NCI-H1930 (cell line): ENCODE measurements around the gene PHF20.
A peak's percentile ranks its signal among the peaks of the same experiment; 100 is the strongest.
"Not testable (repeated sequence)": the region's sequence is repeated elsewhere in the genome, so short reads cannot be mapped to it uniquely, and the experiment has no call there.

Experiments
- DNase-seq, 2 experiments: peaks; one replicate each; lab custom pipeline; 2025; lab: John Stamatoyannopoulos, UW

PHF20 gene

DNA sequence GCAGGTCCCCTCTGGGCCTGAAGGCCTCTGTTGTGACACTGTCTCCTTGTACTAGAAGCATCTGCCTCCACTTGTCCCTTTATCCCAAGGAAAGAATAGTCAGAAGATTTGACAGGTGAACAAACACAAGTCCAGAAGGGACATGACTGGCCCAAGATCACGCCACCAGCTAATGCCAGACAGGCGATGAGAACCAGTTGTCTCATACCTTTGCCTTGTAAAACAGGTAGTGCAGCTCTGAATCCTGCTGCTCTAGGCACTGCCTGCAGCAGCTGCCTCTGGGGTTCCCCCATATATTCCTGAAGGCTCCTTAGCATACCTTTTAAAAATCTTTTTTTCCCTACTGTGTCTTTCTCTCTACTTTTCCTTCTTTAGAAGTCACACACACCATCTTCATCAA lies 157.5 kb downstream of the PHF20 start:
- DNase-seq, result no peak

DNA sequence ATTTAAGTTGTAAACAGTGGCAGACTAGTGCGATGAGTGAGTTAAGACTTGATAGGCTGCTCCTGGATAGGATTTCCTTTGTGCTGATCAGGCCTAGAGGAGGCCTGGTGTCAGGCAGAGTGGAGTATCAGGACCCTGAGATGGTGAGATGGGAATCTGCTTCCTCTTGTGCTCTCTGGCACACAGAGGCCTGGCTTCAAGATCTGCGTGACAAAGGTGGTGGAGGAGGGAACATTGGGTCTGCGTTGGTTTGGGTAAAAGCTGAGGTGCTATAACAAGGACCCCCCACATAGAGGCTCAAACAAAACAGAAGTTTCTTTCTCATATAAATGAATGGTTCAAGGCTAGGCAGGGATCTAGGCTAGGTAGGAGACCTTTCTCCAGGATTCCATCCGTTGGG lies 162.2 kb downstream of the PHF20 start:
- DNase-seq, result no peak

DNA sequence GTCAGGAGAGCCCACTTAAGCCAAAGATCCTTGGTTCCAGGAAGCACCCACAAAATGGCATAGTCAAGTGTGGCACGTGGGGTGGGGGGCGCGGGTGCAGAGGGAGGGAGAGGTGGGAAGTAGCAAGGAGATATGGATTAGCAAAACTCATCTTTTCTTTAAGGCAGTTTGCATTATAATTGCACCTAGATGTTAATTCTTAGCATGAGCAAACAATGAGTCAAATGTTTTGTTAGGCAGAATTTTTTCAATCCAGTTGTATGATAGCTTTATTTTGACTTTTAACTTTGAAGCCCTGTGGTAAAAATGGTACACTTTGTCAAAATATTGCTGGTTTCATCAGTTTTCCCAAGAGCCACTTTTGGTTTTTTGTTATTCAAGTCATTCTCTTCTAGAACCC lies 167.4 kb downstream of the PHF20 start:
- DNase-seq, result no peak

DNA sequence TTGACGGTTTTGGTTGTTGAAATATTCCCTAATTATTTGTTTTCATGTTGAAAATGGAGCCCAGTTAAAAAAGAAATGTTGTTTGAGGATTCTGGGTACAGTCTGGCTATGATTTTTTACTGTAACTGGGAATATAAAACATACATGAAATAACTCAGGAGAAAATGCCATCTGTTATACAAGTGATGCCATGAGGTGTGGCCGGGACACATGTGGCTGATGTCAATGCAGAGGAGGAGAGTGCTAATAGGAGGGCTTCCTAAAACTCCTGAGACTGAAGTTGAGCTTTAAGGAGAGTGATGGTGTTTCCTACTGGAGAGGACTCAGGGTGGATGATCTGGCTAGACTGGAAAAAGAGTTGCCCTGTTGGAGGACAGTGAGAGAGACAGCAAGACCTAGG lies 169.8 kb downstream of the PHF20 start:
- no peak for DNase-seq

DNA sequence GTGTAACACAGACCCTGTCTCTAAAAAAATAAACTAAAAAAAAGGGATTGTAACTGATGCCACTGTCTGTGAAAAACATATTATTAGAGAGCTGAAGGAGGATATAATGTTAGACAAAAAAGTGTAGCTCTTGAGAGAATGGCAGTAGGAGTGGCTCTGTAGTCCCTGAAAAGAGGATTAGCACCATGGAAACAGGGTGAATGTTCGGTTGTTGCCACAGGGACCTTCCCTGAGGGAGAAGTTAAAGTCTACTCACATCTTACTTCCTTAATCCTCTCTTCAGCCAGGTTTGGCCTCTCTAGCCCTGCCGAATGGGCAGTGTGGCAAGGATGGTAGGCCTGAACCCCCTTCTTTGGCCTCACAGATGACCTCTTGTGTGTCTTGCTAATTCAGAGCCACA lies 170.4 kb downstream of the PHF20 start:
- no peak for DNase-seq

DNA sequence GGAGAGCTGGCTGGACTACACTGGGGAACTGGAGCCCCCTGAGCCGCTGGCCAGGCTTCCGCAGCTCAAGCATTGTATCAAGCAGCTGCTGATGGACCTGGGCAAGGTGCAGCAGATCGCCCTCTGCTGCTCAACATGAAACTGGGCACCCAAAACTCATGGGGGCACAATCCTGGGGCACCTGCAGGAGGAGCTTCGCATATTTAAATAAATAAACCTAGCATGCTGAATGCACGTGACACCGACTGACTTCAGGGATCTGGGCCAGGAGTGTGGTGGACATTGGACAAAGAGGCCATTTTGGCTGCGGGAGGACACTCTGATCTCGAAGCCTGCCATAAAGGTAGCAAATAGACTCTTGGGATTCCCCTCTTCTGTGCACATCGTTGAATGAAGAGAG lies 175.7 kb downstream of the PHF20 start:
- DNase-seq, result no peak

DNA sequence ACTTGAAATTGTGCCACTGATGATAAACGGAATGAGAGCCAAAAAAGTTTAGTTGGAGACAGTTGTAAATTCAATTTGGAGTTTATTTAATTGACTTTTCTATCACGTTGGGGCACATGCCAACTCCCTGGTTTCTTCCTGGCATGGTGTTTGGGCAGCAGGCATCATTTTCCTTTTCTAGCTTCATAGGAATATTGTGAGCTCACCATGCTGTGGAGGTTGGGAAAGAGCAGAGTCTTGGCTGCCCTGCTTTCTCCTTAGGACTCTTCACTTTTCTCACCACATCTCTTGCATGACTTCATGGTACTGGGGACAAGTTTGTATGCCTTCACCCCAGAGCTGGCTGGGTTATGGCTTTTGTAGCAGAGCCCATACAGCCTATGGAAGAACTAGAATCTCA lies 176.1 kb downstream of the PHF20 start:
- no peak for DNase-seq

DNA sequence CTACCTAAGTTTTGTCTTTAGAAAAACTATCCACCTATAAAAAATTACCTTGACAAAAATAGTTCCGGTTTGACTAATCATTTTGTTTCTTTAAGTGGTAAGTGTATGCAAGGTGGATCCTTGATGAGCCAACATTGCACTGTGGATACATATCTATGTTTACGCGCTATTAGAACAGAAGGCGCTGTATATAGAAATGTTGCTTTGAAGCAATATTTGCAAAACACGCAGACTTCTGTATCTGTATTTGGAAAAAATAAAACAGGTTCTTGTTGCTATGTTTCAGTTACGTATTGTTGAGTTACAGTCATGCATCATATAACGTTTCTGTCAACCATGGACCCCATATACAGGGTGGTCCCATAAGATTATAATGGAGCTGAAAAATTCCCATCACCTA lies 178.3 kb downstream of the PHF20 start:
- no peak for DNase-seq

DNA sequence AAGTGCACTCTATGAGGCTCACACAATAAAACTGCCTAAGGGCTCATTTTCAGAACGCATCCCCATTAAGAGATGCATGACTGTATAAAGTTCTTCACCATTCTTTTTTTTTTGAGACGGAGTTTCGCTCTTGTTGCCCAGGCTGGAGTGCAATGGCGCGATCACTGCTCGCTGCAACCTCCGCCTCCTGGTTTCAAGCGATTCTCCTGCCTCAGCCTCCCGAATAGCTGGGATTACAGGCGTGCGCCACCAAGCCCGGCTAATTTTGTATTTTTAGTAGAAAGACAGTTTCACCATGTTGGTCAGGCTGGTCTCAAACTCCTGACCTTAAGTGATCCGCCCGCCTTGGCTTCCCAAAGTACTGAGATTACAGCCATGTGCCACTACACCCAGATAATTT lies 180.3 kb downstream of the PHF20 start:
- not testable (repeated sequence) for DNase-seq

DNA sequence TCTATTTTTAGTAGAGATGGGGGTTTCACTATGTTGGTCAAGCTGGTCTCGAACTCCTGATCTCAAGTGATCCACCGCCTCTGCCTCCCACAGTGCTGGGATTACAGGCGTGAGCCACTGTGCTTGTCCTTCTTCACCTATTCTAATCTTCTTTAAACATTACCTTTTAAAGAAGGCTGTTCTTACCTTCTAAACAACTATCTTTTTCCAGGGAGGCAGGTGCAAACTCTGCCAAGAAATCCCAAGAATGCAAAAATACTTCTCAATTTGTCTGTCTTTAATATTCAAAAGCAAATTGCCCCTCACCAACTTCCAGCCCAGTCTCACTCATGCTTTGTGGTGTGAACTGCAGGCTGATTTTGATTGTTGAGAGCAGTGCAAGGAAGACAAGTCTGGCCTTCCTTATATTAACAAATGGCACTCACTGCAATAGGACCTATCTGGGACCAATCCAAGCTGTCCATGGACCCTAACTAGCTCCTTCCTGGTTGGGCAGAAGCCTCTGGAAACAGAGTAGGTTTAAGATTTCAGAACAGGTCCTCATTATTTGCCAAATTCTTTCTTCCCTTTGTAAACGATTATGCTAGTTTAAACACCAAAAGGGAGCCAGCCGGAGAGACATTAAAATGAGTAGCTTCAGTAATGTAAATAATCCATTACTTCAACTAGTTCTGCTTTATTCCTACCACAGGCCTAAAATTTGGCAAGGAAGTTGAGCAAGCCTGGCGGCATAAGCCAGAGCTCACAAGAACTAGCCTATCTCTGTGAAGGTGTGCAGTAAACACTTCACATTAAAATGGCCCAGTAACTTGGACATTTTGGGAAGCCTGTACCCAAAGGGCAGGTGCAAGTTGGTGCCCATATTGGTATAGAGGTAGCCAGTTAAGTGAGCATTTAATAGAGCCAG lies 180.9 kb downstream of the PHF20 start:
- DNase-seq, result no peak

DNA sequence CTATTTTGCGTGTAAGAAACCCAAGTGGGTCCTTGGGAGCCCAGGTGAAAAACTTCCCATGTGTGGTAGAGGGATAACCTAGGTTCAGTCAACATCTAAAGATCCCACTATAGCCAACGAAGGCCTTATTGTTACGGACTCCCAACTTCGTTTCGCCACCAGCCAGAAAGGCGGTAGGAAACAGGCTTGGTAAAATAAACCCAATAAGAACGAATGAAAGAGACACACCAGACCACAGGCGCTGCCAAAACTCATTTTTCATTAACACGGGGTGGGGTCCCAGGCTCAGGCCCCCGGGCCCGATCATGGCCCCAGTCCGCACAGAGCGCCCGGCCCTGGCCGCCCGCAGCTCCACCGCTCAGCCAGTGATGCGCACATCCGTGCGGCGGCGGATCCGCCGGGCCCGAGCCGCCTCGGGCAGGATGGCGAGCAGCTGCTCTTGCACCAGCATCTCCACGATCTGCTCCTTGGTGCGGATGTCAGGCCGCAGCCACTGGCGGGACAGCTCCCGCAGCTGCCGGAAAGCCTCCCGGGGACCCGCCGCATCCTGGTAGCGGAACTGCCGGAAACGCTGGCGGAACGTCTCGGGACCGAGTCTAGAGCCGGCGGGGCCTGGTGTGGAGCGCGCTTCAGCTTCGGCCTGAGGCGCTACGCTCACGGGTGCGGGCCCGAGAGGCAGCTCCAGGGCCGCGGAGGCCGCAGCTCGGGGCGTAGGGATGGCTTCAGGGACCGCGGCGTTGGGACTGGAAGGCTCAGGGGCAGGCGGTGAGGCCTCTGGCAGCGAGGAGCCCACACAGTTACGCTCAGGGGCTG lies 181.8 kb downstream of the PHF20 start:
- peak in 1 of 2 experiments; percentile 56 for DNase-seq

DNA sequence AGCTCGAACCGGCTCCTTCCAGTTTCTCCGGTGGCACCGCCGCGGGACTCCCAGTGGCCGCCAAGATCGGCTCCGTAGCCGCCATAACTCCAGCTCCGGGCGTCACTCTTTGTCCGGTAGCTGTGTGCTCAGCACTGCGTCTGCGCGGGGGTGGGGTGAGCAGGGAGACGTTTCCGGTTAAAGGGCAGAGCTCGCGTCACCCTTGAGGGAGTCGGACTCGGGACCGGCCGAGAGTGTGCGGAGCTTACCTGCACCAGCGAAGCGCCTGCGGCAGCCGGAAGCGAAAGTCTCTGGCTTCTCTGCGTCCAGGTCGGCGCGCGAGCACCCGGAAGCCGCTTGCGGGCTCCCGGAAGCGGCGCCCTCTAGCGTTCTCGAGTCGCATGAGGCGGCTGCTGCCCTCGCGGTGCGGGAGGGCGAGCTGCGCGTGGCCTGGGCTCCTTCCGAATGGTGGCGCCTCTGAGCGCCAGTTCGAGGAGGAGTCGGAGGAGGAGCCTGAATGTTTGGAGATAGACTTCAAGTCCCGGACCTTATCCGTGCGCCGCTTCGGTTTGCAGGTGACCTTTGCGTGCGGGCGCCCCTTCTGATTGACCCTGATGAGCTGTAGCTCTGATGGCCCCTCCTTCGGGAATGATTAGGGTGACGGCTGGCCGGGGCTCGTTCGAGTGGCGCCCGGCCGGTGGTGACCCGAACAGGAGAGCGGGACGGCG lies 182.5 kb downstream of the PHF20 start, which contains the start of gene SCAND1:
SCAND1 (minus strand) TSS at position 303 of the 707 bp plus-strand sequence; CDS start at position 85, 218 bp downstream.
- peak; percentile 98 to 100 for DNase-seq

DNA sequence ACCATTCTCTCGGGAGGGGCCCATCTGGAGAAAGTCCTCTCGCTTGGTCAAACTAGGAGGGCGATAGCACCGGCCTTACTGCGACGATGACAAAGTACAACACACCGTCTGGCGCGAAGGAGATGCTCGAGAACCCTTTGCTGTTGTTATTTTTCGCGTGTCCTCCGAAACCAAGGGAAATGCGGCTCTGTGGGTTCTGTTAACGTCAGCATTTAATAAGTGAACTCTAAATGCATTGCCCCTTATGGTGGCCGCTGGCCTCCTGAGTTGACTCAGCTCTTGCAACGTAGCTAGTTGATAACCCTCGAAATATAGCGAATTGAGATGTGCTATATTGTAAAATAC lies 183.1 kb downstream of the PHF20 start:
- DNase-seq, result peak in 1 of 2 experiments; percentile 48

DNA sequence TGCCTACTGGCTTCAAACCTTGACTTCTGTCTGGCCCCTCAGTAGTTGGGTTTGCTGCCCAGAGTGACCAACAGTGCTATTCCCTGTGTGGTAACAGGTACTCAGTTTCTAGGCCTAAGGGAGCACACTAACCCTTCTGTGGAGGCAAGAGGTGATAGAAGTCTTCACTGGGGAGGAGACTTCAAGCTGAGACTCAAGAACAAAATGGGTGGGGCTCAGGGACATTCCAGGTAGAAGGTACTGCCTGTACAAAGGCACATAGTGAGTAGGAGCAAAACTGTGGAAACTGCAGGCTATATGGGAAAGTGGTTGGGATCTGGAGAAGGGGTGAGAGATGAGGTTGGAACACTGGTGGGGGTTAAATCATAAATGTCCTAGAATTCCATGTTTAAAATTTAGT lies 184.8 kb downstream of the PHF20 start:
- DNase-seq, result no peak

DNA sequence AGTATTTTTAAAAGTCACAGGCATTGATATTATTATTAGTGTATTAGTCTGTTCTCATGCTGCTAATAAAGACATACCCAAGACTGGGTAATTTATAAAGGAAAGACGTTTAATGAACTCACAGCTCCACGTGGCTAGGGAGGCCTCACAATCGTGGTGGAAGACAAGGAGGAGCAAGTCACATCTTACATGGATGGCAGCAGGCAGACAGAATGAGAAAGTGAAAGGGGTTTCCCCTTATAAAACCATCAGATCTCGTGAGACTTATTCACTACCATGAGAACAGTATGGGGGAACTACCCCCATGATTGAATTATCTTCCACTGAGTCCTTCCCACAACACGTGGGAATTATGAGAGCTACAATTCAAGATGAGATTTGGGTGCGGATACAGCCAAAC lies 187.5 kb downstream of the PHF20 start:
- not testable (repeated sequence) for DNase-seq

DNA sequence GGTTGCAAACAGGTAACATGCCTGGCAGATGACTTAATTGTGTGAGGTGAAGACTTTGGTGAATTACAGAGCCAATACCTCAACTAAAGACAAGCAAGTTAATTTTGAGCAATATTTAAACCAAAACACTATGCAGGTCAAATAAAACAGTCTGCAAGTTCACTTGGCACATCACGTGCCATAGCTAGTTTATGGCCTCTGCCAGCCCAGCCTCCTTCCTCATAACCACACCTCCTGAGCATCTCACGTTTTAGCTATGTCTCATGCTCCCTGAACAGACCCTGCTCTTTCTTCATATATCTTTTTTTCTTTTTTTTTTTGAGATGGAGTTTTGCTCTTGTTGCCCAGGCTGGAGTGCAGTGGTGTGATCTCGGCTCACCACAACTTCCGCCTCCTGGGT lies 192.1 kb downstream of the PHF20 start:
- DNase-seq, result no peak

DNA sequence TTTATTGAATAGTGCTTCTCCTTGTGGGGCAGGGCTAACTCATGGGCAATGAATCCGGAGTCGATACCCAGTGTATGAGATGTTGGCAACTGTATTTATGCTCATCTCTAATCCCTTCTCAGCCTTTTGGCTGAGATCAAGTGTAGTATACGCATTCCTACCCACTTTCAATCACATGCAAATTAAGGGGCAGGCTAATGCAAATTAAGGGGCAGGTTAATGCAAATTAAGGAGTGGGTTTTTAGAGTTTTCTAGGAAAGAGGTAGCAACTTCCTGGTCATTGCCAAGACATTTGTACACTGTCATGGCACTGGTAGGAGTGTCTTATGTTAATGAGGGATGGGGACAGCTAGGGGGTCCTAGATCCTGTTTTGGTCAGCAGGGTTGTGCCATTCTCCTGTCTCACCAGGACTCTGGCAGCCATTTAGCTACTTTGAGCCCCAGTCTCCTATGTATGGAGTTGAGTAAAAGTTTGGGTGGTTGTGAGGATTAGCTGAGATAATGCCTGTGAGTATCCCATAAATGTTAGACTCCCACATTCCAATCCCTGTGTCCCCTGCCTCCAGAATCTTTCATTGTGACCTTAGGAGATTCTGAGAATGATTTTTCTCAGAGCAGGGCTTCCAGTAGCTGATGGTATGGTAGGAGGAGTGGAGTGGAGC lies 196.3 kb downstream of the PHF20 start, which contains the start of gene CNBD2:
CNBD2 (plus strand) TSS at position 612 of the 662 bp plus-strand sequence. CDS start 173 bp downstream, outside the sequence.
- no peak for DNase-seq

DNA sequence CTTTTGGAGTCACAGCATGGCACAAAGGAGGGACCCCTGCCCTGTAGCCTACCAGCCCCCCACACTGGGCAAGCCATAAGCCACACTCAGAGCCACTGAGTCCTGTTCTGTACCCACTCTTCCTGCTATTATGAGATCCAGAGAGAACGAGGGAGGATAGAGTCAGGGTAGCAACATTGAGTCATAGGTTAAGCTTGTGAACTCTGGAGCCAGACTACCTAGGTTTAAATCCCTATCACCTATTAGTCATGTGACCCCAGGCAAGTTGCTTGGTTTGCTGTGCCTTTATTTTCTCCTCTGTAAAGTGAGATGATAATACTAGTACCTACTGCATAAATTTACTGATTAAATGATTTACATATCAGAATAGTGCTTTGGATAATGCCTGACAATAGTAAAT lies 197.1 kb downstream of the PHF20 start:
- DNase-seq, result no peak

DNA sequence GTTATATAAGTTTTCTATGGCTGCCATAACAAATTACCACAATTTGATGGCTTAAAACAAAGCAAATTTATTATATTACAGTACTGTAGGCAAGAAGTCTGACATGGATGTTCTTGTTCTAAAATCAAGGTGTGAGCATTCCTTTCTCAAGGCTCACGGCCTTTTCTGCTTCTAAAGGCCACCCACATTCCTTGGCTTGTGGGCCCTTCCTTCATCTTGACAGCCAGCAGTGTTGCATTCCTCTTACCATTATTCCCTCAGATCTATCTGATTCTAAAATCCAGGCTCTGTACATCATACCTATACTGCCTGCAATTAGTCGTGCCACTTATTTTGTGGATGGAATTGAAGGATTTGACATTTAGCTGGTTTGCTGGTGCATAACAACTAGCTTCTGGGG lies 200.2 kb downstream of the PHF20 start:
- DNase-seq, result no peak

DNA sequence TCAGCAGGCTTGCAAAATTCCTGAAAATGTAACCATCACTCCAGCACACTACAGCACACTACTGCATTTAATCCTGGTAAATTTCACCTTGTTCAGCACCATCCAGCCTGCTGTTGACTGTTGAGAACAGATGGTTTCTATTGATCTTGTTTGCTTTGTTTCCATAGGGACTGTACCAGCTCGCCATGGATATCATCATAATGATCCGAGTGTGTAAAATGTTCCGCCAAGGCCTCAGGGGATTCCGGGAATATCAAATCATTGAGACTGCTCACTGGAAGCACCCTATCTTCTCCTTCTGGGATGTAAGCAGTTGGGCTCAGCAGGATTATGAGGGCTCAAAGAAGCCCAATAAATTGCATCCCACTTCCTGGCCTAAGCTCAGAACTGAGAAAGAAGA lies 200.6 kb downstream of the PHF20 start:
- no peak for DNase-seq

DNA sequence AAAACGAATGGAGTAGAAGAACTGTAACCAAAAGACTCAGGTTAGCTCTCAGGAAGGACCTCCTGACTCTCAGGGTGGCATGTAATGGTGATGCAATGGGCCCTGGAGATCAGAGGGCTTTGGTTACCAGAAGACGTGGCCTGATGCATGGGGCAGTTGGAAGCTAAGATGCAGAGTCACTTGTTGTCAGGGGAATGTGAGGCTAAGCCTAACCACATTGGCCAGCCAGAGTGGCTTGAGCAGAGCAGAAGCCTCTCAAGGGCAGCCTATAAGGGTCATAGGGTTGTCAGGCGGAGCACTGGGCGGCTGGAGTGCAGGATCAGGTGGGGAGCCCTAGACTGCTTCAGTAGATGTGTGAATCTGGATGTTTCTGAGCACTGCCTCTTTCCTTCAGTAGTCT lies 202.4 kb downstream of the PHF20 start:
- DNase-seq, result no peak
